SK-N-SH (cell line): ENCODE results near the gene TPRG1. TPM values are rescaled to one million over a fixed set of nuclear protein-coding genes. Genes with fewer than 3 reads are reported as not detected.

Experiments
- CTCF ChIA-PET: fragments of 300-600, 350-600 bp; formaldehyde crosslinking; extraction: SDS; loops from one replicate; lab custom pipeline; 2021; lab: Yijun Ruan, JAX
- POLR2A ChIA-PET: fragments of 350-600 bp; sonication (Branson Sonifier 250); formaldehyde crosslinking; extraction: SDS; loops from one replicate; lab custom pipeline; 2020; ENCODE audit warnings: antibody characterized with exemption, inconsistent platforms; lab: Yijun Ruan, JAX
- DNase-seq: peaks from one replicate; pipeline ENCODE4 v3.0.0; 2012
- H2AFZ ChIP-seq: fragments of 200-600 bp; sonication (generic); 2 replicates; pipeline ENCODE4 v1.8.1; 2016; ENCODE audit warnings: antibody characterized with exemption, mild to moderate bottlenecking, low read depth
- H3F3A ChIP-seq: fragments of 200-600 bp; sonication (generic); replicated peaks from 2 replicates; pipeline ENCODE3; 2016; ENCODE audit warnings: antibody characterized with exemption, mild to moderate bottlenecking; ENCODE audit not compliant: insufficient read depth
- H3K27ac ChIP-seq, 2 experiments: fragments of 200-500 bp in 1 of 2; fragments of 200-600 bp in 1 of 2; sonication (Bioruptor generic) in 1 of 2; sonication (generic), shearing (Covaris generic) in 1 of 2; 2 replicates each; pipeline versions ENCODE4 v1.5.1 to v1.6.1; 2014 to 2016; ENCODE audit warnings: low read depth in 2 of 2, inconsistent platforms in 1 of 2, low read length in 1 of 2, mild to moderate bottlenecking in 1 of 2, mixed read lengths in 1 of 2
- H3K27me3 ChIP-seq: fragments of 200-600 bp; sonication (generic), shearing (Covaris generic); 2 replicates; pipeline ENCODE4 v1.6.1; 2016; ENCODE audit warnings: mixed run types; ENCODE audit not compliant: insufficient read depth
- H3K36me3 ChIP-seq, 2 experiments: fragments of 200-500 bp in 1 of 2; fragments of 200-600 bp in 1 of 2; sonication (Bioruptor generic) in 1 of 2; sonication (generic) in 1 of 2; replicated peaks in 1 of 2; 2 replicates each; pipeline versions ENCODE3 to v1.5.1; 2014 to 2016; ENCODE audit warnings: low read length in 1 of 2, mild to moderate bottlenecking in 1 of 2; ENCODE audit not compliant: insufficient read depth in 2 of 2, control insufficient read depth in 1 of 2
- H3K4me1 ChIP-seq, 2 experiments: fragments of 200-500 bp in 1 of 2; fragments of 200-600 bp in 1 of 2; sonication (Bioruptor generic) in 1 of 2; sonication (generic), shearing (Covaris generic) in 1 of 2; 2 replicates each; pipeline versions ENCODE4 v1.5.1 to v1.6.1; 2014 to 2016; ENCODE audit warnings: low read depth in 1 of 2, low read length in 1 of 2, mixed run types in 1 of 2; ENCODE audit not compliant: insufficient read depth in 2 of 2, control insufficient read depth in 1 of 2
- H3K4me2 ChIP-seq: fragments of 200-600 bp; sonication (generic), shearing (Covaris generic); 2 replicates; pipeline ENCODE4 v1.6.1; 2017; ENCODE audit warnings: mixed run types
- H3K4me3 ChIP-seq, 2 experiments: fragments of 200-500 bp in 1 of 2; fragments of 200-600 bp in 1 of 2; sonication (Bioruptor generic) in 1 of 2; sonication (generic), shearing (Covaris generic) in 1 of 2; 2 replicates each; pipeline versions ENCODE4 v1.5.1 to v1.8.1; 2014 to 2016; ENCODE audit warnings: low read depth in 2 of 2, inconsistent platforms in 1 of 2, low read length in 1 of 2, mild to moderate bottlenecking in 1 of 2, mixed read lengths in 1 of 2, moderate library complexity in 1 of 2
- H3K79me2 ChIP-seq: fragments of 200-600 bp; sonication (generic); 2 replicates; pipeline ENCODE4 v1.8.1; 2017; ENCODE audit warnings: mild to moderate bottlenecking; ENCODE audit not compliant: insufficient read depth
- H3K9ac ChIP-seq: fragments of 200-600 bp; sonication (generic); 2 replicates; pipeline ENCODE4 v1.6.1; 2017; ENCODE audit warnings: mixed run types
- H3K9me2 ChIP-seq: fragments of 200-600 bp; sonication (generic); 2 replicates; pipeline ENCODE4 v1.6.1; 2017; ENCODE audit warnings: mixed run types
- H3K9me3 ChIP-seq: fragments of 200-600 bp; sonication (generic); 2 replicates; pipeline ENCODE4 v1.6.1; 2017; ENCODE audit warnings: mixed run types, mild to moderate bottlenecking, moderate library complexity
- H4K20me1 ChIP-seq: fragments of 200-600 bp; sonication (generic); 2 replicates; pipeline ENCODE4 v1.6.1; 2017; ENCODE audit warnings: mild to moderate bottlenecking, mixed run types; ENCODE audit not compliant: insufficient read depth
- FOXJ3 ChIP-seq: sonication (generic); formaldehyde crosslinking; IDR thresholded peaks from 2 replicates; pipeline ENCODE4 v1.5.1; 2020; ENCODE audit warnings: mild to moderate bottlenecking, missing genetic modification reagents
- FOXM1 ChIP-seq: IDR thresholded peaks from 2 replicates; pipeline ENCODE4 v1.4.0; 2012; ENCODE audit warnings: low read depth, mild to moderate bottlenecking
- GABPA ChIP-seq: IDR thresholded peaks from 2 replicates; pipeline ENCODE4 v1.4.0; 2012; ENCODE audit warnings: low read depth, mild to moderate bottlenecking
- GATA2 ChIP-seq: sonication (generic); formaldehyde crosslinking; IDR thresholded peaks from 2 replicates; pipeline ENCODE4 v1.5.0; 2020; ENCODE audit warnings: mild to moderate bottlenecking, missing genetic modification reagents
- MXI1 ChIP-seq: IDR thresholded peaks from 2 replicates; pipeline ENCODE4 v1.6.1; 2012; ENCODE audit warnings: mild to moderate bottlenecking, low read depth, low read length, improper control_type of control experiment
- NRF1 ChIP-seq: IDR thresholded peaks from 2 replicates; pipeline ENCODE4 v1.6.1; 2012; ENCODE audit warnings: low read depth, mild to moderate bottlenecking, low read length
- RAD21 ChIP-seq: IDR thresholded peaks from 2 replicates; pipeline ENCODE4 v1.6.1; 2012; ENCODE audit warnings: mild to moderate bottlenecking, low read length
- RCOR1 ChIP-seq: fragments of 150-350 bp; IDR thresholded peaks from 2 replicates; pipeline ENCODE4 v1.6.1; 2017; ENCODE audit warnings: antibody characterized with exemption, low read length
- SMC3 ChIP-seq: IDR thresholded peaks from 2 replicates; pipeline ENCODE4 v1.6.1; 2012; ENCODE audit warnings: low read depth, low read length, improper control_type of control experiment
- YY1 ChIP-seq: IDR thresholded peaks from 2 replicates; pipeline ENCODE4 v1.4.0; 2012; ENCODE audit warnings: low read depth, mild to moderate bottlenecking
- WGBS: methylation state at CpG from one replicate; pipeline ENCODE4 v1.1.6; 2017; ENCODE audit warnings: low lambda C conversion rate; 5-methylcytosine and 5-hydroxymethylcytosine counted together
- polyA plus RNA-seq, 3 experiments: library from polyadenylated mRNA; depleted of rRNA; stranded (reverse); fragments of >200 nt; gene quantifications; 2 replicates each; pipeline ENCODE4 v1.2.3, GENCODE V29; 2012
- TF ChIP-seq, protein P1 (sequence below): IDR thresholded peaks from 2 replicates; pipeline ENCODE4; 2012
- TF ChIP-seq, protein P2 (sequence below): fragments of 200-600 bp; sonication (generic); IDR thresholded peaks from 2 replicates; pipeline ENCODE4 v1.6.1; 2017; ENCODE audit warnings: antibody characterized with exemption, mild to moderate bottlenecking, moderate library complexity
- TF ChIP-seq, protein P3 (sequence below): fragments of 150-350 bp; IDR thresholded peaks from 2 replicates; pipeline ENCODE4 v1.6.1; 2017; ENCODE audit warnings: antibody characterized with exemption, low read length, low read depth, borderline replicate concordance

The TPRG1 gene
- polyA plus RNA-seq, 1 of the 3 experiments (the other 2 are of a cell fraction) = 0.64 TPM

DNA sequence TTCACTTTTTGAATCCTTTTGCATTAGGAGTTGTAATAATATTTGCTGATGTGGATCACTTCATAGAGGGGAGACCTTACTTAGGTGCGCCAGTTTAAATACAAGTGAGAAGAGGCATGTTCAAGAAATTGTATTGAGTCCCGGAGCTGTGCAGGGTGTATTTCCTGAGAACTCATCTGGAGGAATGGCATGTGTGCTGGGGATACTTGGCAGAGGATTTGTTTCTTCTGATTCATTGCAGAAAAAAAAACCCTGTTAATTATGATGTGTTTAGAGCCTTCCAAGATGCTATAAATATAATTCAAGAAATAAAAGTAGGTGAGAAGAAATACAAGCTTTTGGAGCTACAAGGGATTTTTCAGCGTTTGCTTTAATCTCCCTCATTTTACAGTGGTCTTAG, 97.6 kb downstream of the TPRG1 start:
- no peak overlapping the region for H3K4me3 ChIP-seq
- POLR2A ChIA-PET = no interaction called here
- no peak overlapping the region for H2AFZ ChIP-seq
- no peaks in the 10 kb centered on the region for H3K9me3 ChIP-seq
- no peak overlapping the region for H3K9ac ChIP-seq
- CTCF ChIA-PET = interaction anchor here (1.2 kb wide), 1 partner anchor 680 kb away, joined by 3 read pairs; no protein-coding TSS in a partner anchor
- no peaks in the 10 kb centered on the region; the same call in 1 of the 2 replicates for H3K27me3 ChIP-seq
- H4K20me1 ChIP-seq = no peaks in the 10 kb centered on the region
- no peak overlapping the region for H3K27ac ChIP-seq
- no peaks in the 10 kb centered on the region; a peak in 1 of 4 replicates for H3K4me1 ChIP-seq
- TF ChIP-seq GABPA (no peak), FOXM1 (no peak), YY1 (no peak), GATA2 (CRISPR knock-in tag) (no peak), RCOR1 (no peak)
- TF ChIP-seq, protein P1, sequence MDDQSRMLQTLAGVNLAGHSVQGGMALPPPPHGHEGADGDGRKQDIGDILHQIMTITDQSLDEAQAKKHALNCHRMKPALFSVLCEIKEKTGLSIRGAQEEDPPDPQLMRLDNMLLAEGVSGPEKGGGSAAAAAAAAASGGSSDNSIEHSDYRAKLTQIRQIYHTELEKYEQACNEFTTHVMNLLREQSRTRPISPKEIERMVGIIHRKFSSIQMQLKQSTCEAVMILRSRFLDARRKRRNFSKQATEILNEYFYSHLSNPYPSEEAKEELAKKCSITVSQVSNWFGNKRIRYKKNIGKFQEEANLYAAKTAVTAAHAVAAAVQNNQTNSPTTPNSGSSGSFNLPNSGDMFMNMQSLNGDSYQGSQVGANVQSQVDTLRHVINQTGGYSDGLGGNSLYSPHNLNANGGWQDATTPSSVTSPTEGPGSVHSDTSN = no peak
- TF ChIP-seq, protein P2, sequence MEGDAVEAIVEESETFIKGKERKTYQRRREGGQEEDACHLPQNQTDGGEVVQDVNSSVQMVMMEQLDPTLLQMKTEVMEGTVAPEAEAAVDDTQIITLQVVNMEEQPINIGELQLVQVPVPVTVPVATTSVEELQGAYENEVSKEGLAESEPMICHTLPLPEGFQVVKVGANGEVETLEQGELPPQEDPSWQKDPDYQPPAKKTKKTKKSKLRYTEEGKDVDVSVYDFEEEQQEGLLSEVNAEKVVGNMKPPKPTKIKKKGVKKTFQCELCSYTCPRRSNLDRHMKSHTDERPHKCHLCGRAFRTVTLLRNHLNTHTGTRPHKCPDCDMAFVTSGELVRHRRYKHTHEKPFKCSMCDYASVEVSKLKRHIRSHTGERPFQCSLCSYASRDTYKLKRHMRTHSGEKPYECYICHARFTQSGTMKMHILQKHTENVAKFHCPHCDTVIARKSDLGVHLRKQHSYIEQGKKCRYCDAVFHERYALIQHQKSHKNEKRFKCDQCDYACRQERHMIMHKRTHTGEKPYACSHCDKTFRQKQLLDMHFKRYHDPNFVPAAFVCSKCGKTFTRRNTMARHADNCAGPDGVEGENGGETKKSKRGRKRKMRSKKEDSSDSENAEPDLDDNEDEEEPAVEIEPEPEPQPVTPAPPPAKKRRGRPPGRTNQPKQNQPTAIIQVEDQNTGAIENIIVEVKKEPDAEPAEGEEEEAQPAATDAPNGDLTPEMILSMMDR = no peak
- TF ChIP-seq, protein P3, sequence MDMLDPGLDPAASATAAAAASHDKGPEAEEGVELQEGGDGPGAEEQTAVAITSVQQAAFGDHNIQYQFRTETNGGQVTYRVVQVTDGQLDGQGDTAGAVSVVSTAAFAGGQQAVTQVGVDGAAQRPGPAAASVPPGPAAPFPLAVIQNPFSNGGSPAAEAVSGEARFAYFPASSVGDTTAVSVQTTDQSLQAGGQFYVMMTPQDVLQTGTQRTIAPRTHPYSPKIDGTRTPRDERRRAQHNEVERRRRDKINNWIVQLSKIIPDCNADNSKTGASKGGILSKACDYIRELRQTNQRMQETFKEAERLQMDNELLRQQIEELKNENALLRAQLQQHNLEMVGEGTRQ = no peak
- H3K36me3 ChIP-seq = no peaks in the 10 kb centered on the region
- H3K79me2 ChIP-seq = no peaks in the 10 kb centered on the region
- H3F3A ChIP-seq = no peaks in the 10 kb centered on the region
- WGBS = 8% methylated on average over 3 of the region's 3 CpGs
- no peak for DNase-seq
- H3K4me2 ChIP-seq = no peak overlapping the region
- H3K9me2 ChIP-seq = no peaks in the 10 kb centered on the region

DNA sequence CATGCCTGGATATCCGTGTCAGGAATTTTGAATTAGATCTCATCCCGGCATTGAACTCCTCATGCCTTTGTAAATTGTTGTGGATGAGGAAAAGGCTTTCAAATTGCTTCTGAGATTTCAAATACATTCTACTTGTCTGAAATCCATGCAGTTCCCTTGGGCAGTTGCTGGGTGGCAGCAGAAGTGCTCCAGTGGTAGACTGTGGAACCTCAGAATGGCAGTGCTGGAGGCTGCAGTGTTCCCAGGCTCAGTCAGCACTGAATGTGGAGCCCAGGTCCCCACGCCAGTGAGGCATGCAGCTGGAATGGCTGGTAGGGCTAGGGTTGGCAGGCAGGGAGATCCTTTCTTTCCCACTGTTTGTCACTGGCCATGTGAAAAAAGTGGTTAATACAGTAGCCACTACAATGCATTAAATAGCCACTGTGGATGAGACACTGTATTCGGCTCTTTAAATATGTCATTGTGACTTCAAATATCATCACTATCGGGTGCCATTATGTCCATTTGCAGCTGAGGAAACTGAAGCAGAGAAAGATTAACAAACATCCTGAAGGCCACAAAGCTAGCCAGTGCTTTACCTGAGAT, 98.6 kb downstream of the TPRG1 start:
- Histone ChIP-seq H3F3A (no peaks in the 10 kb centered on the region), H3K9ac (no peak overlapping the region), H3K36me3 (no peaks in the 10 kb centered on the region), H3K9me3 (no peaks in the 10 kb centered on the region), H2AFZ (no peak overlapping the region), H3K4me3 (no peak overlapping the region; a peak in 1 of 4 replicates), H3K27ac (no peak overlapping the region), H3K4me1 (no peaks in the 10 kb centered on the region; a peak in 1 of 4 replicates), H3K4me2 (no peak overlapping the region), H3K79me2 (no peaks in the 10 kb centered on the region), H3K27me3 (no peaks in the 10 kb centered on the region; the same call in 1 of the 2 replicates), H3K9me2 (no peaks in the 10 kb centered on the region), H4K20me1 (no peaks in the 10 kb centered on the region)
- CTCF ChIA-PET = no interaction called here
- 7% methylated on average over 5 of the region's 5 CpGs for WGBS
- TF ChIP-seq NRF1 = no peak
- no peak for TF ChIP-seq MXI1
- TF ChIP-seq SMC3 = 0 out of 2 replicates have a peak, but pooled peaks have one; percentile 23
- peak; percentile 49 for TF ChIP-seq RAD21
- TF ChIP-seq, protein P2 = peak; percentile 49
- no peak for TF ChIP-seq FOXJ3 (CRISPR knock-in tag)
- DNase-seq = no peak
- POLR2A ChIA-PET = no interaction called here
